ENCODE results near the gene MPC1L. TPM values are rescaled to one million over a fixed set of nuclear protein-coding genes. Genes with fewer than 3 reads are reported as not detected.

The MPC1L gene
- total and polyA plus RNA-seq, 9 of the 15 experiments (the other 6 are each of a cell fraction or from before 2014, with no cell fraction given), result not detected

GRCh38 chrX:40607381-40607780, 15.8 kb upstream of the MPC1L start (continued):
- TF ChIP-seq GTF2B (IDR thresholded peaks at IDR 0.05; ENCODE audit: extremely low read depth, insufficient read length) (no peak), DACH1 (IDR thresholded peaks at IDR 0.05; ENCODE audit: partially characterized antibody) (no peak)

GRCh38 chrX:40612511-40612910, 10.7 kb upstream of the MPC1L start:
- no peak overlapping the region for H3K27ac ChIP-seq (ENCODE audit: extremely low read depth, low read depth, low read length)
- no peak overlapping the region for H3K9ac ChIP-seq (ENCODE audit: insufficient read depth in 1 of 2, low read depth in 2 of 2, low read length in 2 of 2)
- H3K36me3 ChIP-seq (ENCODE audit: control insufficient read depth, insufficient read depth, low read length), result no peaks in the 10 kb centered on the region
- no peak overlapping the region for H3K4me2 ChIP-seq (ENCODE audit: insufficient read depth, low read length)
- no peaks in the 10 kb centered on the region for H3K9me1 ChIP-seq (ENCODE audit: control insufficient read depth, insufficient read depth, low read length)
- no peaks in the 10 kb centered on the region for H4K20me1 ChIP-seq (replicated peaks; ENCODE audit: control insufficient read depth, insufficient read depth, low read length)
- intact Hi-C loops (cut with micrococcal nuclease) (no loop called here), in situ Hi-C loops (cut with MboI) (no loop called here)
- POLR2A ChIA-PET, result no interaction called here
- CTCF ChIA-PET (ENCODE audit: low intra/inter-chr PET ratio), result no interaction called here
- no peaks in the 10 kb centered on the region for H3K27me3 ChIP-seq (ENCODE audit: control insufficient read depth in 2 of 2, insufficient read depth in 2 of 2, low read length in 2 of 2)
- H3K9me3 ChIP-seq (replicated peaks; ENCODE audit: control insufficient read depth, insufficient read depth, low read depth, low read length), result peaks cover 6% of the 10 kb centered on the region
- BruUV-seq (replicated peaks), result no TSS peak
- H3K4me3 ChIP-seq, result no peak overlapping the region
- TF ChIP-seq TOE1 (IDR thresholded peaks at IDR 0.05; ENCODE audit: borderline replicate concordance), result no peak
- TF ChIP-seq TOE1 (CRISPR knock-in tag; IDR thresholded peaks at IDR 0.05; ENCODE audit: borderline replicate concordance, low read depth), result no peak
- TF ChIP-seq KAT2B (IDR thresholded peaks at IDR 0.05; ENCODE audit: low read depth, low read length), result no peak
- no peak for TF ChIP-seq KDM5B (IDR thresholded peaks at IDR 0.05; ENCODE audit: insufficient replicate concordance, low read depth, low read length)
- TF ChIP-seq HIVEP1 (CRISPR knock-in tag; IDR thresholded peaks at IDR 0.05), result no peak
- TF ChIP-seq ARNT (IDR thresholded peaks at IDR 0.05), result no peak
- no peak for TF ChIP-seq C11orf30 (IDR thresholded peaks at IDR 0.05; ENCODE audit: low read depth)
- no peak for TF ChIP-seq ZNF133 (CRISPR knock-in tag; IDR thresholded peaks at IDR 0.05)
- TF ChIP-seq ATF4 (CRISPR knock-in tag; IDR thresholded peaks at IDR 0.05), result no peak
- TF ChIP-seq MTA1 (IDR thresholded peaks at IDR 0.05; ENCODE audit: borderline replicate concordance), result no peak
- no peak for TF ChIP-seq KHSRP (IDR thresholded peaks at IDR 0.05)
- WGBS (ENCODE audit: insufficient coverage, low coverage, missing lambda C conversion rate), result 28% methylated on average over 4 of the region's 4 CpGs
- H3K4me1 ChIP-seq (replicated peaks in 1 of 2; ENCODE audit: control insufficient read depth in 2 of 2, insufficient read depth in 2 of 2, low read length in 2 of 2), result no peaks in the 10 kb centered on the region
- ATAC-seq (no peak), FAIRE-seq (no peak), DNase-seq (ENCODE audit: extremely low read depth in 1 of 4, low spot score in 3 of 4) (no peak)
- H3K79me2 ChIP-seq (ENCODE audit: control insufficient read depth, insufficient read depth, low read length), result no peaks in the 10 kb centered on the region
- H2AFZ ChIP-seq (ENCODE audit: low read depth, low read length), result no peak overlapping the region
